ENCODE measurements around the gene TMBIM1. TPM values are rescaled to one million over a fixed set of nuclear protein-coding genes. Genes with fewer than 3 reads are reported as not detected.

Gene TMBIM1
- total RNA-seq, 1 experiment from 2014 or later: 168 TPM

- Mint-ChIP-seq H3K4me3 (ENCODE audit: unreplicated experiment) (no peak overlapping the region), H3K4me1 (ENCODE audit: low read depth, unreplicated experiment) (peaks cover 22% of the 10 kb centered on the region), H3K9me3 (ENCODE audit: unreplicated experiment) (no peaks in the 10 kb centered on the region), H3K27me3 (ENCODE audit: insufficient read depth, unreplicated experiment) (no peaks in the 10 kb centered on the region), H3K27ac (ENCODE audit: unreplicated experiment) (no peak overlapping the region), H3K36me3 (ENCODE audit: insufficient read depth, unreplicated experiment) (peaks cover 81% of the 10 kb centered on the region)
- TF ChIP-seq CTCF (IDR thresholded peaks at IDR 0.05; ENCODE audit: insufficient read depth in 1 of 2, low read depth in 1 of 2, low read length in 1 of 2, severe bottlenecking in 1 of 2, unreplicated experiment in 1 of 2): no peak
- intact Hi-C loops (cut with micrococcal nuclease; ENCODE audit: unreplicated experiment): no loop called here
- Histone ChIP-seq H3K27me3 (replicated peaks; ENCODE audit: control insufficient read depth, insufficient read depth, low read length) (no peaks in the 10 kb centered on the region), H3K9me3 (no peaks in the 10 kb centered on the region), H3K36me3 (ENCODE audit: control insufficient read depth, insufficient read depth, low read length) (peaks cover 6% of the 10 kb centered on the region), H3K4me3 (ENCODE audit: low read depth, low read length) (no peak overlapping the region), H3K4me1 (peaks cover 33% of the 10 kb centered on the region)
- no peak for DNase-seq
- POLR2A ChIA-PET: interaction anchor here (1.1 kb wide), 1 partner anchor 14 kb away, joined by 12 read pairs; no protein-coding TSS in a partner anchor
- CTCF ChIA-PET: no interaction called here
- BruUV-seq (replicated peaks): no TSS peak
Observed at GRCh38 chr2:218280260-218280870, 11.9 kb downstream of the TMBIM1 start.

GRCh38 chr2:218278531-218279360 is 13.6 kb downstream of the TMBIM1 start:
- H3K4me3 Mint-ChIP-seq (ENCODE audit: unreplicated experiment): no peak overlapping the region
- no TSS peak for BruUV-seq (replicated peaks)
- peaks cover 68% of the 10 kb centered on the region for H3K36me3 Mint-ChIP-seq (ENCODE audit: insufficient read depth, unreplicated experiment)
- CTCF ChIA-PET: no interaction called here
- Histone ChIP-seq H3K4me3 (ENCODE audit: low read depth, low read length) (no peak overlapping the region), H3K4me1 (peaks cover 17% of the 10 kb centered on the region), H3K9me3 (no peaks in the 10 kb centered on the region), H3K36me3 (ENCODE audit: control insufficient read depth, insufficient read depth, low read length) (peaks cover 9% of the 10 kb centered on the region), H3K27me3 (replicated peaks; ENCODE audit: control insufficient read depth, insufficient read depth, low read length) (no peaks in the 10 kb centered on the region)
- H3K27ac Mint-ChIP-seq (ENCODE audit: unreplicated experiment): no peak overlapping the region
- no peak for DNase-seq
- H3K27me3 Mint-ChIP-seq (ENCODE audit: insufficient read depth, unreplicated experiment): no peaks in the 10 kb centered on the region
- TF ChIP-seq CTCF (IDR thresholded peaks at IDR 0.05; ENCODE audit: insufficient read depth in 1 of 2, low read depth in 1 of 2, low read length in 1 of 2, severe bottlenecking in 1 of 2, unreplicated experiment in 1 of 2): no peak
- POLR2A ChIA-PET: no interaction called here
- H3K4me1 Mint-ChIP-seq (ENCODE audit: low read depth, unreplicated experiment): peaks cover 22% of the 10 kb centered on the region
- intact Hi-C loops (cut with micrococcal nuclease; ENCODE audit: unreplicated experiment): loop anchor here (10.0 kb wide), 1 partner anchor 366 kb away; no protein-coding TSS in a partner anchor
- no peaks in the 10 kb centered on the region for H3K9me3 Mint-ChIP-seq (ENCODE audit: unreplicated experiment)

GRCh38 chr2:218277921-218278320 is 14.4 kb downstream of the TMBIM1 start:
- POLR2A ChIA-PET: no interaction called here
- no peak overlapping the region for H3K4me3 ChIP-seq (ENCODE audit: low read depth, low read length)
- no TSS peak for BruUV-seq (replicated peaks)
- Mint-ChIP-seq H3K9me3 (ENCODE audit: unreplicated experiment) (no peaks in the 10 kb centered on the region), H3K27me3 (ENCODE audit: insufficient read depth, unreplicated experiment) (no peaks in the 10 kb centered on the region), H3K4me1 (ENCODE audit: low read depth, unreplicated experiment) (peaks cover 15% of the 10 kb centered on the region), H3K36me3 (ENCODE audit: insufficient read depth, unreplicated experiment) (peaks cover 68% of the 10 kb centered on the region), H3K27ac (ENCODE audit: unreplicated experiment) (no peak overlapping the region), H3K4me3 (ENCODE audit: unreplicated experiment) (no peak overlapping the region)
- peaks cover 8% of the 10 kb centered on the region for H3K36me3 ChIP-seq (ENCODE audit: control insufficient read depth, insufficient read depth, low read length)
- H3K27me3 ChIP-seq (replicated peaks; ENCODE audit: control insufficient read depth, insufficient read depth, low read length): no peaks in the 10 kb centered on the region
- no peak for TF ChIP-seq CTCF (IDR thresholded peaks at IDR 0.05; ENCODE audit: insufficient read depth in 1 of 2, low read depth in 1 of 2, low read length in 1 of 2, severe bottlenecking in 1 of 2, unreplicated experiment in 1 of 2)
- CTCF ChIA-PET: no interaction called here
- intact Hi-C loops (cut with micrococcal nuclease; ENCODE audit: unreplicated experiment): loop anchor here (10.0 kb wide), 1 partner anchor 367 kb away; no protein-coding TSS in a partner anchor
- peaks cover 11% of the 10 kb centered on the region for H3K4me1 ChIP-seq
- no peaks in the 10 kb centered on the region for H3K9me3 ChIP-seq
- no peak for DNase-seq

Data from Caco-2 (cell line).